SW480 (cell line): ENCODE measurements around the gene ARPC5L.
"Not testable (repeated sequence)": the region's sequence is repeated elsewhere in the genome, so short reads cannot be mapped to it uniquely, and the experiment has no call there.

ENCODE experiments used
- DNase-seq: peaks from one replicate; pipeline ENCODE4 v3.0.0-alpha.2; 2016; ENCODE audit warnings: low spot score

The ARPC5L gene

DNA sequence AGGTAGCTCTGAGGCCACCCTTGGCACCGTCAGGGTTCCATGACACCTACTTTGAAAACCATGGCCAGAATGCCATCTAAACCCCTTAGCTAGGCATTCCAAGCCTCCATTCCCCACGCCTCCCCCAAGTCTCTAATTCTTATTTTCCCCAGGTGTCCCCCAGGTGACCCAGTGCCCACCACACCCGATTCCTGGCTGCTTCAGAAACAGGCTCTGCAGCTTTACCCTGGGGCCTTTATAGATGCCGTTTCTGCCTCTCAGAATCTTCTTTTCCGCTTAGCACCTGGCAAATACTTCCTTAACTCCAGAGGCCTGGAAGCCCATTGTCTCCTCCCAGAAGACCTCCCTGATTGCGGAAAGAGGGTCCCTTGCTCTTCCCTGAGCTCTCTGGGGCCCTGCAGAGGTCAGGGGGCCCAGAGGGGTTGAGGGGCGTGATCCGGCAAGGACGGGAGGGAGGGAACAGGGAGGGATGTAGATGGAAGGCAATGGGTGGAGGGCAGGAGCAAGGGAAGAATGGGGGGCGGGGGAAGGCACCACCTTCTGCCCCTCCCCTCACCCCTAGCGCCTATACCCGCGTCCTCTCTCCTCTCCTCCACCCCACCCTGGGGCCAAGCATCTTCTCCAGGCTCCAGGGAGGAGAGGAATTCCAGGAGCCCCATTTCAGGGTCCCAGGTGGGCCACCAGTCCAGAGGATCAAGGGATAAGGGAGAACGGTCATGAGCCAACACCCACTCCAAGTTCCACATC is 20.7 kb upstream of the ARPC5L start:
- DNase-seq, result no peak

- DNase-seq, result no peak
Measured at GRCh38 chr9:124843456-124844034, 18.4 kb upstream of the ARPC5L start.

DNA sequence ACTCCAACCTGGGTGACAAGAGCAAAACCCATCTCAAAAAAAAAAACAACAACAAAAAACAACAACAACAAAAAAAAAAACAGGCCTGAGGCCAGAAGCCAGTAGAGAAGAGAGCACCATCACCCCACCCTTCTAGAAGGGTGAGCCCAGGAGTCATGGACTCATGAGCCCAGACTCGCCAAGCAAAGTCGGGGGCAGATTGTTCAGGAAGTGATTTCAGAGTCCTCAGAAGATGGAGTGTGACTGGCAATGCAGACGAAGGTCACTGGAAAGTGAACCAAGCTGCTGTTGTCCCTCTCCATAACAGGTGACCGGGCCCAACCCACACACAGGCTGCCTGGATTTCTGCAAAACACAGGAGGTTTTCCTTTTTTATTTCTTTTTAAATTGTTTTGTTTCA is 17.6 kb upstream of the ARPC5L start:
- DNase-seq, result no peak

GRCh38 chr9:124846467-124846866 is 15.5 kb upstream of the ARPC5L start:
- DNase-seq, result not testable (repeated sequence)

DNA sequence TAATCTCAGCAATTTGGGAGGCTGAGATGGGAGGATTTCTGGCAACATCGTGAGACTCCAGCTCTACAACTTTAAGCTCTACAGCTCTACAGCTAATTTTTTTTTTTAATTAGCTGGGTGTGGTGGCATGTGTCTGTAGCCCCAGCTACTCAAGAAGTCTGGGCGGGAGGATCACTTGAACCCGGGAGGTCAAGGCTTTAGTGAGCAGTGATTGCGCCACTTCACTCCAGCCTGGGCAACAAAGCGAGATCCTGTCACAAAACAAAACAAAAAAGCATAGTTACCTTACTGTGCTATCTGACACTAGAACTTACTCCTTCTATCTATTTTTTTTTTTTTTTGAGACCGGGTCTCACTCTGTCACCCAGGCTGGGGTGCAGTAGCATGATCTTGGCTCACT is 15.0 kb upstream of the ARPC5L start:
- DNase-seq, result no peak

GRCh38 chr9:124849801-124850200 is 12.1 kb upstream of the ARPC5L start:
- DNase-seq, result no peak

GRCh38 chr9:124852121-124852828 is 9.7 kb upstream of the ARPC5L start:
- no peak for DNase-seq

DNA sequence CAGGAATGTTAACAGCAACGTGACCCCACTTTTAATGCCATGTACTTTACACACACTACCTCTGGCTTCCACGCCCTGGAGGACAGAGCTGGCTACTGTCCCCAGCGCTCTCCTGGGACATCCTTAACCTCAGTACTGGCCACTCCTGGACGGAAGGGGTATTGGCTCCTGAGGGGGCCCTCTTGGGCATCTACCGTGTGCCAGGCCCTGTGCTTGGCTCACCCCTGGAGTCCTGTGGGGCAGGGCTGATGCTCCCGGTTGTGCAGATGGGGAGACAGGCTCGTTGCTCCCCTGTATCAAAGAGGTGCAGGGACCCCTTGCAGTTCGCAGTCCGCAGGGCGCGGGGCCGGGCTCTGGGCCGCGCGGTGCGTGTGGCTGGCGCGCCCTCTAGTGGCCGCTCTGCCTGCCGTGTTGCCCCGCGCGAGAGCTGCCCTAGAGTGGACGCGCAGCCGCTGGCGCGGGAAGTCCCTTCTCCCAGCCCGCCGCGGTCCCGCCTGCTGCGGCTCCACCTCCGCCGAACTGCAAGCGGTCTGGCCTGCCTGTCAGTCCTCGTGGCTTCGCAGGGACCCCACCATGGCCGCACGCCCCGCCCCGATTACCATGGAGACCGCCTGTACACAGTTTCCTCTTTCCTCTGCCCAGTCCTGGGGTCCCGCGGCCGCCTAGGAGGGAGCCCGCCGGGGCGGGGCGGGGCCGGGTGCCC is 8.9 kb upstream of the ARPC5L start, which contains the start of gene WDR38:
Gene WDR38 (plus strand): TSS at position 632 of the 703 bp plus-strand sequence. CDS start 72 bp downstream, outside the sequence.
- peak; percentile 86 for DNase-seq

DNA sequence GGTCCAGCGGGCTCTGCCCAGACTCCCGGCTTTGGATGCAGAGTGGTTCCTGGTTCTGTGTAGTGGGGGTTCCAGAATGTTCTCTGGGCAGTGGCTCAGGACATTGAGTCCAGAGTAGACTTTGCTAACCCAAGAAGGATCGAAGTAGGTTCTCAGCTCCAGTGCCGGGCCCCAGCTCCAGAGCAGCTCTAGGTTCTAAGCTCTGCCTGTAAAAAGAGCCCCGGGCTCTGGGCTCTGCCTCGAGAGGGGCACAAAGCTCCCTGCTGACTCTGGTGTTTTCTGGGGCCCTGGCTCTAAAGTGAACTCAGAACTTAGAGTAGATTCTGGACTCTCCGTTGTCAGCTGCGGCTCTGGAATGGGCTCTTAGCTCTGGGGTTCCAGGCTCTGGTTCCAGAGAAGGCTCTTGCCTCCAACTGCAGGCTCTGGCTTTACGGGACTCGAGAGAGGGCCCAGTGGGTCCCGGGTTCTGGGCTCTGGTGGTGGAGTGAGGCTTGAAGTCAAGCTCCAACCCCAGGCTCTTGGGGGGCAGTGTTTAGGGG is 8.3 kb upstream of the ARPC5L start:
- no peak for DNase-seq

- no peak for DNase-seq
Measured at GRCh38 chr9:124854161-124854560, 7.8 kb upstream of the ARPC5L start.

DNA sequence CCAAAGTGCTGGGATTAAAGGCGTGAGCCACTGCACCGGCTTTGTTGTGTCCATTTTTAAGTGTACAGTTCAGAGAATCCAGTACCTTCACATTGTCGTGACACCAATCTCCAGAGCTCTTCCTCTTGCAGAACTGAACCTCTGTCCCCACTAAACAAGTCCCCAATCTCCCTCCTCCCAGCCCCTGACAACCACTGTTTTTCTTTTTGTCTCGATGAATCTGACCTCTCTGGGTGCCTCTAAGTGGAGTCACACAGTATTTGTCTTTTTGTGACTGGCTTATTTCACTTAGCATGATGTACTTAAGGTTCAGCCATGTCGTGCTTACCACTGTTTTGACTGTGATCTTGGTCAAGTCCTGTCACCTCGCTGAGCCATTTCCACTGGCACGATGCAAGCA is 7.1 kb upstream of the ARPC5L start:
- no peak for DNase-seq

- DNase-seq, result no peak
Measured at GRCh38 chr9:124855566-124855943, 6.4 kb upstream of the ARPC5L start.

- DNase-seq, result peak; percentile 78
Measured at GRCh38 chr9:124855944-124856765, 5.8 kb upstream of the ARPC5L start.

DNA sequence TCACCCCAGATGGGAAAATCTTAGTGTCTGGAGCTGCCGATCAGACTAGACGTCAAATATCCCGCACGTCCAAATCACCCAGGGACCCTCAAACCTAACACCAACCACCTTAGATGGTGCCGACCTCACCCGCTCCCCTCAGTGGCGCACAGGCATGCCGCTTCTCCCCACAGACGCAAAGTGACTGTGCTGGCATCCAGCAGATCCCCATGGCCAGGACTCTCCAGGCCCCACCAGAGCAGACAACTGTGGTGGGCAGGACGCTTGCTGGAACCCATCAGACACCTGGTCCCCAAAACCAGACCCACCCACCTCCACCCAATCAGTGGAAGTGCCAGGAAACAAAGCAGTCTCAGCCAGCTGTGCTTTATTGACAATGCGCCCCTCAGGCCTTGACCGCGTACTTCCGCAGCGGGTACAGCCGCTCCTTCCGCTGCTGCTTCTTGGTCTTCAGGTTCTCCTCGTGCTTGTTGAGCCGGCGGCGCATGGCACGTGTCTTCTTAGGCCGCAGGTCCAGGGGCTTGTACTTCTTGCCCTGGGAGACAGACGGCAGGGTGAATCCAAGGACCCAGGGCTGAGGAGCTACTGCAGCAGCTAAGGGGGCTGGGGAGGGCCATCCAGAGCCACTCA is 4.3 kb upstream of the ARPC5L start:
- DNase-seq, result no peak

DNA sequence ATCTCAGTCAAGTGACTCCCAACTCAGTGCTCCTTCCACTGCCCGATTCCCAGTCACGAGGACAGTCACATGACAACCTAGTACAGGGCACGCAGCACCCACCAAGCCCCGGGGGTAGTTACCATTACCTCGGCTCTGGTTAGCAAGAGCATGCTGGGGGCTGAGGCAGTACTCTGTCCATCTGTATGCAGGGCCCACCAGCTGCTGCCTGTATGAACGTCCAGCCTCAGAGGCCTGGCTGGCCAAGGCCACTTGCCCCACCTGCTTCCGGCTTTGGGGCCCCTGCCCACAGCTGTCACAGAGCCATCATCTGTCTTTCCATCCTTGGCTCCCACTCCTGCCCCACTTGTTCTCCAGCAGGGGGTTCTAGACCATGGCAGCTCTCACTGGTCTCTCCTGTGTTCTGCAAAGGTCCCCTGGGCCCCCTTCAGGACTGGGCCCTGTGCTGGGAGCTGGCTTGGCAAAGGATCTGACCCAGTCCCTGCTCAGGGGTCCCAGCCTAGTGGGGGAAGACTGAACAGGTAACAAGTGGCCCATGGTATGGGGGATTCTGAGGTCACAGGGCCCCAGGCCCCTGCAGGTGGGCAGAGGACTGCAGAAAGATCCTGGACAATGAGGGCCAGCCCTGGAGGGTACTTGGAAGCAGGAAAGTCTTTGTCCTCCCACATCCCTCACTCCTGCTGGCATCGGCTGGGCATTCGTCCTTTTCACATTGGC is 3.4 kb upstream of the ARPC5L start:
- DNase-seq, result no peak

DNA sequence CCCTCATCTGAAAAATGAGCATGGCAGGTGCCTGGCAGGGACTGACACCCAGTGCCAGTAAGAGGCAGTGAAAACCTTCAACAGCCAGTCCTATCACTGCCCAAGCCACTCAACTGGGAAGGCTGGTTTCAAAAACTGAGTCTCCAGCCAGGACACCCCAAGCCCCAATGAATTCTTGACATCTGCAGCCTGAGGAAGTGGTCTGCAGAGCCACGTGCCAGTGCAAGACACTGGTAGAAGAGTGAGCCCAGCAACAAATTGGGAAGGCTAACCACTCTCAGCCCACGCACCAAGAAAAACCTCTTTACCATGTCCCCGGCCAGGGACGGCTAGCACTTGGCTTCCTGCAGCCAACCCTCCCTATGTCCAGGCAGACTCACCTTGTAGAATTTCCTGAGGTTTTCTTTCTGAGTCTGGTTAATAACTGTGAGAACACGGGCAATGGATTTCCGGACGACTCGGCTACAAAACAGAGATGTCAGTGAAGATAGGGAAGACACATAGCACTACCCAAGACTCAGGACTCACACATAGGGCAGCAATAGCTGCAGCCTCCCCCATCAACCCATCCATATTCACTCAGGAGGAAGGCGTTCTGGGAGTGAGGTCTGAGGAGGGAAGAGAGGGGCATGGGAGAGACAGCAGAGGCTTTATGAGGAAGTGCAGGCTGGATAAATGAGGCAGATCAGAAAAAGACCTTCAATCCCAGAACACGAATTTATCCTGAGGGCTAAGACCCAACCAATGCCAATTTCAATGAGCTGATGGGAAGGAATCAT is 1.9 kb upstream of the ARPC5L start:
- DNase-seq, result no peak

DNA sequence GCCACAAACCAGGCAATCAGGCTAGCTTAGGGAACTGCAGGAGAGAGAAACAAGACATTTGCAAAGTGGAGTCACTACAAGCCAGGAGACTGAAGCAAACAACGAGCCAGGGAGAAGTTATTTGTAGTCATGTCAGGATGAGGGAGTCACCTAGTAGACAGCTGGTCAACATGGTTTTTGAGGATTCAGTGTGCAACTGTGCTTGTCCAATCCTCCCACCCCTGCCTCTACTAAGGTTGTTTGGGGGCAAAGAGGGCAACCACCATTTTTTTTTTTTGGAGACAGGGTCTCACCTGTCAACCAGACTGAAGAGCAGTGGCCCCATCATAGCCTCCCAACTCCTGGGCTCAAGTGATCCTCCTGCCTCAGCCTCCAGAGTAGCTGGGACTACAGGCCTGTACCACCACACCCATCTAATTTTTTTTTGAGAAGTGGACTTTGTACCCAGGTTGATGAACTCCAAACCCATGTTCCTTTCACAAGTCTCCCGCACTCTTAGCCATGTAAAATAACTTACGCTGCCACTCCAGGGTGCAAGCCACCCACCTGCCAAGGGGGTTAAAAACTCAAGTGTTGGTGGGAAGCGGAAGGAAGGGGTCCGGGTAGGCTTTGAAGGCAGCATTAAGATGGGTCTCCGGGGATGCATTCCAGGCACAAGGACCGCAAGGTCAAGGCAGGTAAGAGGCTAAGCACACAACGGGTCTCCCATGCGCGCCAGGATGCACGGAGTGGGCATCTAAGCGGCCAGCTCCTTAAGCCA is 1.2 kb upstream of the ARPC5L start:
- DNase-seq, result no peak

DNA sequence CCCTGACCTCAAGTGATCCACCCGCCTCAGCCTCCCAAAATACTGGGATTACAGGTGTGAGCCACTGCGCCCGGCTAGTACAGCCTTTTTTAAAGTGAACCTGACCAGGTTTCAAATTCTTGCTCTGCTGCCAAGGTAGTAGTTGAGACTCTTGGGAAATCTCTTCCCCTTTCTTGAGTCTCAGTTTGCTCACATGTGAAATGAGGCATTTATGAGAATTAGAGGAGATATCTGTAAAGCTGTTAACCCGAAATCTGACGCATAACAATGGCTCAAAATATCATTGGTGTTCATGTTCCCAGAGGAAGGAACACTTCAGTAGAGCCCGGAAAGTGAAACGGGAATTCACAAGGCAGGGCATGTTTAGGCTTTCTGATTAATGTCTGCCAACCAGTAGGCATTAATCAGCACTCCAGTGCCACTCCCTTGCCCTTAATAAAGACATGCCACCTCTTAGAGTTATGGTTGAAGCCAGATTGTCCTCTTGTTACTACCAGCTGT is 1.5 kb downstream of the ARPC5L start:
- DNase-seq, result no peak
